OCI-LY3 (cell line): Measurements from ENCODE around the gene ARID1B.

ENCODE experiments used
- H2AFZ ChIP-seq: fragments of 200-600, 300-600 bp; shearing (Covaris generic); 2 replicates; pipeline ENCODE4 v1.6.0; 2014; ENCODE audit warnings: antibody characterized with exemption, low read depth, low read length
- H3K27ac ChIP-seq: fragments of 200-600, 300-600 bp; sonication (generic); 2 replicates; pipeline ENCODE4 v1.5.1; 2014; ENCODE audit warnings: mild to moderate bottlenecking, low read length, moderate library complexity, mixed read lengths
- H3K27me3 ChIP-seq: fragments of 200-600, 300-600 bp; sonication (generic); 2 replicates; pipeline ENCODE4 v1.6.1; 2014; ENCODE audit warnings: low read depth, low read length, mixed read lengths
- H3K36me3 ChIP-seq: fragments of 200-600, 300-600 bp; sonication (generic); replicated peaks from 2 replicates; pipeline ENCODE3; 2014; ENCODE audit warnings: low read depth, low read length, mixed read lengths
- H3K4me1 ChIP-seq: fragments of 300-600, 200-600 bp; sonication (generic); 2 replicates; pipeline ENCODE4 v1.6.1; 2014; ENCODE audit warnings: low read length, mixed read lengths
- H3K4me2 ChIP-seq: fragments of 200-600, 300-600 bp; sonication (generic); 2 replicates; pipeline ENCODE4 v1.6.1; 2014; ENCODE audit warnings: low read length, mixed read lengths
- H3K4me3 ChIP-seq: fragments of 300-600, 200-600 bp; sonication (generic); 2 replicates; pipeline ENCODE4 v1.5.1; 2014; ENCODE audit warnings: antibody characterized with exemption, mild to moderate bottlenecking, low read length, moderate library complexity
- H3K79me2 ChIP-seq: fragments of 300-600, 200-600 bp; shearing (Covaris generic); 2 replicates; pipeline ENCODE4 v1.6.1; 2014; ENCODE audit warnings: mild to moderate bottlenecking, low read length, mixed read lengths
- H3K9ac ChIP-seq: fragments of 300-600, 200-600 bp; shearing (Covaris generic); 2 replicates; pipeline ENCODE4 v1.6.0; 2014; ENCODE audit warnings: mild to moderate bottlenecking, low read length, moderate library complexity
- H3K9me3 ChIP-seq: fragments of 200-600, 300-600 bp; shearing (Covaris generic); 2 replicates; pipeline ENCODE4 v1.6.1; 2014; ENCODE audit warnings: low read length, mixed read lengths; ENCODE audit not compliant: insufficient read depth
- H4K20me1 ChIP-seq: fragments of 200-600, 300-600 bp; sonication (generic); 2 replicates; pipeline ENCODE4 v1.6.1; 2016; ENCODE audit warnings: low read length, mixed read lengths; ENCODE audit not compliant: insufficient read depth
- EZH2phosphoT487 ChIP-seq: fragments of 200-600 bp; shearing (Covaris generic); IDR thresholded peaks from 2 replicates; pipeline ENCODE4 v1.6.1; 2018; ENCODE audit warnings: antibody characterized with exemption, mixed run types, low read depth
- TF ChIP-seq, protein P1 (sequence below): fragments of 200-600, 300-600 bp; sonication (generic); IDR thresholded peaks from 2 replicates; pipeline ENCODE4 v1.5.1; 2014; ENCODE audit warnings: antibody characterized with exemption, low read length, low read depth

ARID1B gene

DNA sequence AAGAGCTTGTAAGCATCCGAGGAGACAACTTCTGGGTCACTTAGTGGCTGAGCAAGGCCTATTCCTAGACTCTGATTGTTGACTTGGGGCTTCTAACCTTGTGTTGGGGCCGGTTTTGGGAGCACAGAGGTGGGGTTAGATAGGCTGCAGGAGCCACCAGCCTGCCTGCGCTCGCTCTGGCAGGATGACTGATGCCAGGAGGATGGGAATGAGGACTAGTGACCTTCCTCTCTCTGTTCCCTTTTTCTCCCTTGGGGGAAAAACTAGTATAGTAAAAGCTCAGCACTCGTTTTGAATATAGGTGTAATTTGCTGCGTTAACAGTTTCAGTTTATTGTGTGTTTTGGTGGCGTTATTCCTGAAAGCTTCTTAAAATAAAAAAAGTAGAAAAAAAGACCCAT is 141.5 kb downstream of the ARID1B start:
- Histone ChIP-seq H3K79me2 (peaks cover 9% of the 10 kb centered on the region), H3K27ac (no peak overlapping the region), H3K4me2 (peak overlapping the region; percentile 28), H2AFZ (no peak overlapping the region), H3K4me3 (0 out of 2 replicates have a peak overlapping the region, but pooled peaks have one; percentile 11), H4K20me1 (peaks cover 20% of the 10 kb centered on the region), H3K36me3 (no peaks in the 10 kb centered on the region), H3K9me3 (no peaks in the 10 kb centered on the region), H3K4me1 (peaks cover 18% of the 10 kb centered on the region), H3K9ac (no peak overlapping the region), H3K27me3 (no peaks in the 10 kb centered on the region)
- TF ChIP-seq, protein P1, sequence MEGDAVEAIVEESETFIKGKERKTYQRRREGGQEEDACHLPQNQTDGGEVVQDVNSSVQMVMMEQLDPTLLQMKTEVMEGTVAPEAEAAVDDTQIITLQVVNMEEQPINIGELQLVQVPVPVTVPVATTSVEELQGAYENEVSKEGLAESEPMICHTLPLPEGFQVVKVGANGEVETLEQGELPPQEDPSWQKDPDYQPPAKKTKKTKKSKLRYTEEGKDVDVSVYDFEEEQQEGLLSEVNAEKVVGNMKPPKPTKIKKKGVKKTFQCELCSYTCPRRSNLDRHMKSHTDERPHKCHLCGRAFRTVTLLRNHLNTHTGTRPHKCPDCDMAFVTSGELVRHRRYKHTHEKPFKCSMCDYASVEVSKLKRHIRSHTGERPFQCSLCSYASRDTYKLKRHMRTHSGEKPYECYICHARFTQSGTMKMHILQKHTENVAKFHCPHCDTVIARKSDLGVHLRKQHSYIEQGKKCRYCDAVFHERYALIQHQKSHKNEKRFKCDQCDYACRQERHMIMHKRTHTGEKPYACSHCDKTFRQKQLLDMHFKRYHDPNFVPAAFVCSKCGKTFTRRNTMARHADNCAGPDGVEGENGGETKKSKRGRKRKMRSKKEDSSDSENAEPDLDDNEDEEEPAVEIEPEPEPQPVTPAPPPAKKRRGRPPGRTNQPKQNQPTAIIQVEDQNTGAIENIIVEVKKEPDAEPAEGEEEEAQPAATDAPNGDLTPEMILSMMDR = no peak
- TF ChIP-seq EZH2phosphoT487 = no peak

DNA sequence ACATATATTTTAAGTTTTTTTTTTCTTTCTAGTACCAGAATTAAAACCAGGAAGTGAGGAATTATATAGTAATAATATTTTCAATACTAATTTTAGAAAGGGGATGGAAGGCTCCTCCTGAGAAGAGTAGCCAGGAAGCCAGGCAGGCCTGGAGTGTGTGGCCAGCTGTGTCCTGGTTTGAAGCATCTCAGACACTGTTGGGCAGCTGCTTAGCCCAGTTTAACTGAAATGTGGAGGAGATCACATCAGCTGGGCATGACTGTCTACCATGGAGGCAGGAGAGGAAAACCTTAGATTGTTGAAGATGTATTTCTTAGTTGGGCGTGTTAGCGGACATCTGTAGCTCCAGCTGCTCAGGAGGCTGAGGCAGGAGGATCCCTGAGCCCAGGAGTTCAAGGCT is 142.2 kb downstream of the ARID1B start:
- Histone ChIP-seq H2AFZ (no peak overlapping the region), H3K27me3 (no peaks in the 10 kb centered on the region), H3K36me3 (no peaks in the 10 kb centered on the region), H3K4me3 (no peak overlapping the region), H3K79me2 (peaks cover 9% of the 10 kb centered on the region), H3K9ac (no peak overlapping the region), H3K27ac (no peak overlapping the region), H3K9me3 (no peaks in the 10 kb centered on the region), H3K4me2 (no peak overlapping the region), H3K4me1 (peaks cover 18% of the 10 kb centered on the region), H4K20me1 (peaks cover 20% of the 10 kb centered on the region)
- TF ChIP-seq EZH2phosphoT487 = no peak
- TF ChIP-seq, protein P1 = no peak

- Histone ChIP-seq H3K9me3 (no peaks in the 10 kb centered on the region), H3K4me3 (no peak overlapping the region), H3K27ac (no peak overlapping the region), H3K4me2 (no peak overlapping the region), H3K79me2 (peaks cover 9% of the 10 kb centered on the region), H3K4me1 (peaks cover 18% of the 10 kb centered on the region), H4K20me1 (peaks cover 20% of the 10 kb centered on the region), H3K36me3 (no peaks in the 10 kb centered on the region), H3K9ac (no peak overlapping the region), H2AFZ (no peak overlapping the region), H3K27me3 (no peaks in the 10 kb centered on the region)
- no peak for TF ChIP-seq EZH2phosphoT487
- TF ChIP-seq, protein P1 = no peak
Measured at GRCh38 chr6:156919814-156920369, 142.7 kb downstream of the ARID1B start.

GRCh38 chr6:156924246-156924645 is 147.1 kb downstream of the ARID1B start:
- Histone ChIP-seq H3K4me1 (peaks cover 7% of the 10 kb centered on the region), H3K9me3 (no peaks in the 10 kb centered on the region), H2AFZ (no peak overlapping the region), H3K9ac (no peak overlapping the region), H3K4me3 (no peak overlapping the region), H4K20me1 (peaks cover 14% of the 10 kb centered on the region; the same call in 1 of the 2 replicates), H3K27ac (no peak overlapping the region), H3K36me3 (no peaks in the 10 kb centered on the region), H3K27me3 (no peaks in the 10 kb centered on the region), H3K4me2 (no peak overlapping the region), H3K79me2 (peaks cover 16% of the 10 kb centered on the region)
- TF ChIP-seq EZH2phosphoT487 = no peak
- TF ChIP-seq, protein P1 = no peak
